GM18861 (cell line): ENCODE data around the gene CNPY1.

Source experiments
- ATAC-seq: cut with Tn5 transposase; IDR thresholded peaks from one replicate; pipeline ENCODE4 v1.9.1; 2021; ENCODE audit not compliant: unreplicated experiment

CNPY1 gene

DNA sequence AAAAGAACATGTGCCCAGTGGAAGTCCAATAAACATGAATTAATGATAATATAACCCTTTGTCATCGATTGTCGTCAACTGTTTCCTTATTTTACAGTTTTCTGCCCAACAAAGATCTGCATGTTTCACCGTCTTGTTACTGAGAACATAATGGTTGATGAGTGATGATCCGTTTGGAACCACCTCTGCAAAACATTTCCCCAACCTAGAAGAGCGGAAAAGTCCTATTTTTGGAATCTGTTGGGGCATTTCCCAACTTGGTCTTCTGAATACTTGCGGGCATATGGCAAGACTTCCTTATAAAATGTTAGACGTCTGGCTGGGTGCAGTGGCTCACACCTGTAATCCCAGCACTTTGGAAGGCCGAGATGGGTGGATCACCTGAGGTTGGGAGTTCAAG, 32.1 kb downstream of the CNPY1 start:
- no peak for ATAC-seq

DNA sequence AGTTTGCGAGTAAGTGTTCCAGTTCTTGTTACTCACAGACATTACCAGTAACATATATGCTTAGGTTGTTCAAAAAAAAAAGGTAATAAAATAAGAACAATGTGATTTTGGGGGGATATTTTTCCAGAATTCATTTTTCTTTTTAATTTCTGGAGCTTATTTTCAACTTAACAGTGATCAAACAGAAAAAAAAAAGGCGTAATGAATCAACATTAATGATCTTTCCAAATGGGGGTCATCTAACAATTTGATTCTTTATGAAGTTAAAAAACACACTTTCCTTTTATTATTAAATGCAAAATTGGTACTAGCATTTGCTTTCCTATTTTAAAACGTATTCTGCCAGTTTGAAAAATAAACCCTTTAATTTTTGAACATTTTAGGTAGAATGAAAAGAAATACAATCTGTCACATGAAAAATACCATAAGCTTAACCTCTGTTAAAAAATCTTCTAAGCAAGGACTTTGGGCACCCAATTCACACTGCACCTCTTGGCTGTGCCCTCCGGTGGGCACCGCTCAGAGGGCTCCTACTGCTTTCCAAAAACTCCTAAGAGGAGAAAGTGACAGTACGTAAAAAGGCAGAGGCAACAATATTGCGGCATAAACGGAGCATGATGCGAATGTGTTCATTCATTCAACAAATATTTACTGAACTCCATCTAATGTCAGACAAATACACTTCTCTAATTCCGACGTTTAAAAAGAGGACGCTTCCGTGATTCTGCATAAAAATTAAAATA, 32.6 kb downstream of the CNPY1 start:
- ATAC-seq = no peak

DNA sequence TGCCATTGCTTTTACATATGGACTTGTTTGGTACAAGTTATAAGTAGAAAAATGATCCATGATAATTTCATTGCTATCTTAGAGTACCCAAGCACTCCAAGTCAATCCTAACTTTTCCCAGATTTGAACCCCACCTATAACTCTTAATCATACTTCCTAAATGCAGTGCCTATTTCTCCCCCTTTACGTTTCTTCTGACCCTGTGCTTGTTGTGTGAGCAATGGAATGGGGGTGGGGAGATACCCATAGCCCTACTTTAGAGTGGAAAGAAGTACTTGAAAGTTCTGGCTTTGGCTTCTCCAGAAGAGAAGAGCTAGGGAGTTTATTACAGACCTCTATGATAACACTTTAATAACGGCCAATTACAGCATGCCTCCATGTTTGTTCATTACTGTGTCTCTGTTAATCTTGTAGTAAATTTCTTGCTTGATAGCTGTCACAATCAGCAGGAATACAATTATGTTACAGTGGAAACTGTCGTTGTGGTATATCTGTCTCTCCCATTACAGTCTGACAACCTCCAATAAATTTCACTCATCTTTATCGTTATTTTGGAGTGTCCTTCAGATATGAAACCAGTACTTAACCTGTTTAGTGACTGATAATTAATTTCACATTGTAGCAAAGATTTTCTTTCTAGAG, 34.0 kb downstream of the CNPY1 start:
- ATAC-seq = no peak

DNA sequence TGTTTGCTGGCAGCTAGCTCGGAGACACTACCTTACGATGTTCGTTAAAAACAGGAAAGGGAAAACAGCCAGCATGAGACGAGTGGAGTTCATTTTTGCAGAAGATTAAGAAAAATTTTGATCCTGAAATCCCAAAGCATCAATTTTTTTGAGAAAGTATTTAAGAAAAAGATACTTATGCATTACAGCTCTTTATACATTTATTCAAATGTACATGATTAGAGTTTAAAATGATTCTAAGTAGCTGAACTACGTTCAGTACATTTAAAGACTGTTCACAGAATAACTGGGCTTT, 34.7 kb downstream of the CNPY1 start:
- no peak for ATAC-seq

DNA sequence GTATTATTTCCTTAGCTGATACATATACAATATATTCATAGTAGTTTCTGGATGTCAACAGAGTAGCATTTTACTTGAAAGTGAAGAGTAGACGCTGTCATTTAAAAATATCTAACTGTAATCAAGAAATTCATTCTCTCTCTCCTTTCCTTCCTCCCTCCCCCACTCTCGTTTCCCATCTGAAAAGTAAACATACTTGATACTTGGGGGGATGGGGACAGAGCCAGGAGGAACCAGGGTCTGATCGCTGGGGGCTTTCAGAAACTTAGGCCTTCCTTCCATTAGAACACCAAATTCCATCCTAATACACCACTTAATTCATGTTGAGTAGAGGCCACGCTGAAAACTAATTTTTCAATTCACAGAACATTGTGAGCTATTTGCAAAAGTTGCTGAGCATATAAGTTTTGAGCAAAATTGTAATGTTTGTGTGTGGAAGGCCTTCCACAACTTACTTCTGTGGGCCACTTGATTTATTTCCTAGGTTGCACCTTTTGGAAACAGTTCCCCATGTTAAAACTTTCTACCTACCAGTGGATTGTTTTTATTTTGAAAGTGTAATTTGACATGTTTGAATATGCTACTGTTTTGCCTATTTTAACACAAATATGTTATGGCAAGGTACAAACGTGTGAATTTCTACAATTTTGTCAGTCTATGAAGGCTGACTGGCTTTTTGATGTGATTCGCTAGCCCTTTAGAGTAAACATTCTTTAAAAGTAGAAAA, 35.2 kb downstream of the CNPY1 start:
- no peak for ATAC-seq

DNA sequence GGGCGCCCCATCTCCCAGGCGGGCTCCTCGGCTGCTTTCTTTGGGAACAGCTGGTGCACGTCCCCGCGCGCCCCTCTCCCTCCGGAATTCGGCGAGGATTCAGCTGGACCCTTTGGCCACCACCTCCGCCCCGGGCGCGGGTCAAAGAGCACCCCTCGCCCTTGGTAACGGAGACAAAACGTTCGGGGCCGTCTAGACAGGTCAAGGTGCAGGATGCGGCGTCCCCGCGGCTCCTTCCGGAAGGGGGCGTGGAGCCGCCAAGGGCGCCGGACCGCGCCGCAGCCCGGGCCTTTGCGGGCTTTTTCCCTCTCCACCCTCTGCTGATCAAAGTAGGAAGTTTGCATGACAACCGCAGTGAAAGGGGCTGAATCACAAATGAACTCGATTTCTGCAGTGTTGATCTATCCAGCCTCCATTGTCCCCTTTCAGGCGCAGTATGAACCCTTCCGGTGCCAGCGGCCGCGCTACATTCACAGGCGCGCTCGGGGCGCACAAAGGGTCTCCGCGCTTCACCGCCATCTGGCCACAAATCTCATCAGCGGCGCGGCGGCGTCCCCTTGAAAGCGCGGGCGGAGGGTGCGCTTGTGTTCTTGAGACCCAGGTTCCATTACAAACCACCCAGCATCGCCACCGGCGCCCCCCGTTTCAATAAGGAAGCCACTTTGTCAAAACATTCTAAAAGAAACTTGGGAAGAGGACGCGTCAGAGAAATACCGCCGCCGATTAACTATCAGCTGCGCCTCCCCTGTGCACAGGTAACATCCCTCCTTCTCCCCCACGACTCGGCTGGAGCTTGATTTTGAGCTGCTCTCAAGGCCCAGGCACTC, 36.4 kb downstream of the CNPY1 start:
- ATAC-seq = no peak

DNA sequence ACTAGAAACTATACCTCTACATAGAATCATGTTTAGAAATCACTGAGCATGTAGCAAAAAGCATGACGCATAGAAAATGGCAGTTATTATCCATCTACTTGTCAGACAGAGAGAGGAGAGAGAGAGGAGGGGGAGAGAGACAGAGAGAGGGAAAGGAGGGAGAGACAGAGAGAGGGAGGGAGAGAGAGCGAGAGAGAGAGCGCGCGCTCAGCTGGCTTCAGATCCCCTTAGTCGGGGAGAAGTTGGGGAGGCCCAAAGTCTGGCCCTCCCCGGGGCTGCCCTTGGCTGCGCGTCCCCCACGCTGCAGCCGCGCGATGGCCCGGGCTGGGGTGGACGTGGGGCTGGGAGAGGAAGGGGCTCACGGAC, 37.0 kb downstream of the CNPY1 start:
- no peak for ATAC-seq

DNA sequence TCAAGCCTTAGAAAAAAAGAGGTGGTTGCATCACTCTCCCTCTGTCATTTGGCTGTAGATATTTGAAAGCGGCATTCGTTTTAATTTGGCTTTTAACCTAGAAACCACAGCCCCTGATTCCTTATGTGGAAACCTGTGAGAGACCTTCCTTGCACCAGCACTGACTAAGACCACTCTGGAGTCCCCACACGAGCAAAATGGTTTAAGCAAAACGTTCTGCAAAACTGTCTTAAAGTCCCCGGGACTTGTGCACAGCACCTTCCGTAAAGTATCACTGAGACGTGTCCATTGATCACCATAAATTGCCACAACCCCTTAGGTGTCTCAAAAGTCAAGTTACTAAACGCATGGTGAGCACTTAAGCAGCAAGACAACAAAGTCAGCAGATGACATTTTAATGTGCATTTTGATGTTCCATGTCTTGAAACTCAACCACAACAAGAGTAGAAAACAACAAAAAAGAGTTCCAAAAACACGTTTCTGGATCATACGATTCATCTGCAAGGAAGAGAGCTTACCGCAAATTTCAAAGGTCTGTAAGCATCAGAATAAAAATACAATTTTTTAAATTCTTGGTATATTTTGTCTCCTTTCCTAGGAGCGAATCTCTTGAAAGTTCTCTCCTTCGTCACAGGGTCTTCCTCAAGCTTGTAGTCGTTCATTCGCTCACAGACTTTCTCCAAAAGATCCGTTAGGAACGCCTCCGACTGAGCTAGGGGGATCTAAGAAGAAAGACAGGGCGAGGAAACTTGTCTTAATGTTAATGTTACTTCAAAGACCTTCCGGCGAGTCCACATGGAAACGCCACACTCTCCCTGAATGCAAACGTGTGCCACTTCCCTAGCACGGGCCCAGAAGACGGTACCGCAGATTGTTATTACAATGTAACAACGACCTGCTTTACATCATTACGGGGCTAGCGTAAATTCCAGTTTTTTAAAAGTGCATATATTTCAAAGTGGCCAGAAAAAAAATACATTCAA, 37.7 kb downstream of the CNPY1 start:
- no peak for ATAC-seq

DNA sequence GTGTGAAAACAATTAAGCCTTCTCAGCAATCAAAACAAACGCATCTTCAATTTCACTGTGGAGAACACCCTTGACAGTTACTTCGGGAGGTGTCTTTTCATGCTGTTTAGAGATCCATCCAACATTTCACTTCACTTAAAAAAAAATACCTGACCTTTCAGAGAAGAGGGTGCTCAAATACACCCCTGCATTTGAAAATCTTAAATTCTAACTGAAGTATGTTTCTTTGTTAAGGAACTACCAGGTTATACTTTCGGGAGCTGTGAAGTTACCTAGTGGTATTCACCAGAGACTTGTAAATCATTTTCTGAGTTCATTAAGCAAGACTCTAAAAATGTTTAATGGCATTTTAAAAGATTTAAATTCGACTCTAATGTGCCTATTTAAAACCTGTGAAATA, 38.8 kb downstream of the CNPY1 start:
- ATAC-seq = no peak

DNA sequence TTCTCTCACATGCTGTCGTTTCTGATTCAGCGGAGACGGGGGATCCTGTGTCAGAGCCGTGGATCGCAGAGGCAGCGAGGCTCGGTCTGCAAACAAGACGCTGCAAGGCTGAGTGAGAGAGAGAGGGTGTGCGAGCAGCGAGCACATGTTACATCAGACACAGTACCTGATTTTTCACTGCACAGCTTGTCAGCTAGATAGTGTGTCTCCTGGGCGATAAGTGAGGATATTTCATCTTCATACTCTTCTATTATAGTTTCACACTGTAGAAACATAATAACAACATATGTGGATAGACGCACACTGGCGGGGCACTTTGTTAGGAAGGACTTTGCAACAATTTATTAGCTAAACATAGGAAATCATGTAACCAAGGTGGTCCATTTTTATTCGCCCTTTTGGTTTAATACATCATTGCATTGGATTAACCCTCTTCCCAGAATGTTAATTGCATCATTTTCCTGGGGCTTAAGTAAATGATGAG, 39.5 kb downstream of the CNPY1 start:
- no peak for ATAC-seq

DNA sequence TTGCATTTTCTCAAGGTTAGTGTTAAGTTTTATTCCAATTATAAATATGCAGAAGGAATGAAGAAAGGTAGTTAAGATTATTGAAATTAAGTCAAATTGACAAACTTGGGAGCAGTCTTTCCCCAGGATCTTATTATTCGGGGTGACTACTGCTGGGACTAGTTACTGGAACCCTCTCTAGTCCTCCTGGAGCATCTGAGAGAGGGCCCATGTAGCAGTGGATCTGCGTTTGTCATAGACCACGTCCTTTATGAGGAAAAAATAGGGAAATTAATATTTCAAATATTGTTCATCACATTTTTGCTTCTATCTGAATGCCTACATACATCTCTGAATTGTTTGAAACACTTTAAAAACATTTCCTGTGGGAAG, 41.0 kb downstream of the CNPY1 start:
- ATAC-seq = no peak

DNA sequence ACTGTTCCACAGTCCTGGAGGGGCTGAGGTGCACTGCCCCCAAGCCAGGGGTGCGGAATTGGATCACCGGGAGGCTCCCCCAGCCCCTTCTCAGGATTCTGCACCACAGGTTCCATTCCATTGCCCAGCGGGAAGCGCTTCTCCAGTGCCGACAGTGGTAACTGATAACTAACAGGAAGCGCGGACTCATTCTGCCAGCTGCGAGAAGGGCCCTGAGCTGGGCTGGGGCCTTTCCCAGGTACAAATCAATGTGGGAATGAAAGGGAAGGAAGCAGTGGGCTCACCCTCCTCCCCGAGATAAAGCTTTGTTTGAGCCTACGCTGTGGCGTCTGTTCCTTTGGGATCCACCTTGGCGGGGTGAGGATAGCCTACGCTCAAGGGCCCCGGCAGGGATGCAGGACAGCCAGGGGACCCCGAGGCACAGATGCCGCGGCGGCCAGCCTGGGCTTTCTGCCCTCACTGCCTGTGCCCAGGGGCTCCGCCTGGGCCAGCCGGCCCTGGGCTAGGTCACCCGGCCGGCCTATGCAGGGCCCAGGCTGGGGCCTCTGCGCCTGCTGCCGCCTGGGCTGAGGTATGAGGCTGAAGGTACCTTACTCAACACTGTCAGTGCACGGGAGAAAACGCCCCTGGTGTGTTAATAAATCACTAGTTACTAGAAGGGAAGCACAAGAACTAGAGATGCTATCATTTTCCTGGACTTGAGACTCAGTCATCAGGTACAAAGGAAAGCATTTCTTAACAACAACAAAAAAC, 49.0 kb downstream of the CNPY1 start:
- no peak for ATAC-seq

DNA sequence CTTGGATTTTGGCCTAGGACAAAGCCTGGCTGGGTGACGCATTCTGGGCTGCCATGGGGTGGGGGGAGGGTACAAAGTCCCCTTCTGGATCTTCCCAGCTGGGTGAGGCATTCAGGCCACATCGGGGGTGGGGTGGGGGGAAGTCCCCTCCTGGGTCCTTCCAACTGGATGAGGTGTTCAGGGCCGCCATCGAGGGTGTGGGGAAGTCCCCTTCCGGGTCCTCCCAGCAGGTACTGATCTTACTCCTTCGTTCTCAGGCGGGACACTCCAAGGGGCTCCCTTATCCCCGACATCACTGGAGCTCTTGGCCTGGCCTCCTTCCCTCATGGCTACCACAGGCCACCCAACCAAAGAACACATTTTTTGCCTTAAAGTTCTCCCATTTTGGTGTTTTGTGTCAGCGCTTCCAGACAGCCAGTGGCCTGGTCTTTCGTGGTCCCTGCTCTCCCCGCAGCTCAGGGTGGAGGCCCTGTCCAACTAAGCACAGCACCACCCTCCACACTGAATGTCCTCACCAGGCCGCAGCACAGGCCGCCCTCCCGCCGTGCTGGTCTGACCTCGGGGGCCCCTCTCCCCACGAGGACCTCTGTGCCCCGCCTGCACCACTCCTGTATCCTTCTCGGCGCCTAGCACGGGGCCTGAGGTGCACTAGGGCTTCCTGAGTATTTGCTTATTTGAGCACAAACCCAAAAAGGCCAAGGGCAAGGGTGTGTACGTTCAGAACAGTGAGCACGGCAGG, 49.9 kb downstream of the CNPY1 start:
- no peak for ATAC-seq

DNA sequence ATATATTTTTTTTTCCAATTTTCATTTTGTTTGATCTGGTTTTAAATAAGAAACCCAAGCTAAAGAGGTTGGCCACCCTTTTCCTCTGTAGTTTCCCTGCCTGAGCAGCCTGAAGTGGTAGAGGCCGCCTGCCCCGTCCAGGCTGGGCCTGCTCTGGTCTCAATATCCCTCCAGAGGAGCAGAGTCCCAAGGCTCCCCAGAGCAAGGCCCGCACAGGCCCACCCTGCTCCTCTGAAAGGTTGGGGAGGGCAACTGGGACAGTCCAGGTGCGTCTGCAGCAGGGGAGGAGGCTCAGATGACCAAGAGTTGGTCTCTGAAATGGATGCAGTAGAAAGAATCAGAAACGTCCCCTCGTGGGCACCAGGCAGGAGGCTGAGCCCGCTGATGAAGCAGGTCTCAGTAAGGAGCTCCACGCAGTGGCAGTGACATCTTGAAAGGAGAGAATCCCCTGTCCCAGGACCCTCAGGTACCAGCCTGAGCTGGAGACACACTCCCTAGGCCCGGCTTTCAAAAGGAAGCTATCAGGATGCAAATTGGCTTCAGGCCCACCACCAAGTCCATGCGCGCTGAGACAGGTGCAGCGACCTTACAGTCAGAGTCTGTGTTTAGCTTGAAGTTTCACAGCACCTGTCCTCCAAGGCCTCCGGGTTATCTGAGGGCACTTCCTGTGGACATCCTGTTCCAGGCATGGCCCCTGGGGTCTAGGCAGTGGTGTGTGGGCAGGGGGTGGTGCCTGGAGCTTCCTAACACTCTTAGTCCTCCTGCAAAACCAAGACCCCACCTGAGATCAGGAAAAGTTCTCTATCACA, 50.7 kb downstream of the CNPY1 start:
- no peak for ATAC-seq

DNA sequence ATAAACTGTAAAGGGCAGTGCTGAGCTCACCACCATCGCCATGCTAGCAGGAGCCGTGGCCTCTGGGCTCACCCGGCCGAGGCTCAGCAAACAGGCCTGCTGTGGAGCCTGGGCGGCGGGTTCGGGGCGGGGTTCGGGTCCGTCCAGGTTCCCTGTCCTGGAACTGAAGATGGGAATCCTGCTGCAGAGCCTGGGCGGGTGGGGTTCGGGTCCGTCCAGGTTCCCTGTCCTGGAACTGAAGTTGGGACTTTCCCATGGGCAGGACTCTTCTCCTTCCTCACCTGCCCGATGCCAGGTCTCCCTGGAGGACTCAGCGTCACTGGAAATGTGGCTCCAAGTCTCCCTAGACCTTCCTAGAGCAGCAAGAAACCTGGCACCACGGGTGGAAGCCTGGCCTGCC, 51.8 kb downstream of the CNPY1 start:
- ATAC-seq = no peak

DNA sequence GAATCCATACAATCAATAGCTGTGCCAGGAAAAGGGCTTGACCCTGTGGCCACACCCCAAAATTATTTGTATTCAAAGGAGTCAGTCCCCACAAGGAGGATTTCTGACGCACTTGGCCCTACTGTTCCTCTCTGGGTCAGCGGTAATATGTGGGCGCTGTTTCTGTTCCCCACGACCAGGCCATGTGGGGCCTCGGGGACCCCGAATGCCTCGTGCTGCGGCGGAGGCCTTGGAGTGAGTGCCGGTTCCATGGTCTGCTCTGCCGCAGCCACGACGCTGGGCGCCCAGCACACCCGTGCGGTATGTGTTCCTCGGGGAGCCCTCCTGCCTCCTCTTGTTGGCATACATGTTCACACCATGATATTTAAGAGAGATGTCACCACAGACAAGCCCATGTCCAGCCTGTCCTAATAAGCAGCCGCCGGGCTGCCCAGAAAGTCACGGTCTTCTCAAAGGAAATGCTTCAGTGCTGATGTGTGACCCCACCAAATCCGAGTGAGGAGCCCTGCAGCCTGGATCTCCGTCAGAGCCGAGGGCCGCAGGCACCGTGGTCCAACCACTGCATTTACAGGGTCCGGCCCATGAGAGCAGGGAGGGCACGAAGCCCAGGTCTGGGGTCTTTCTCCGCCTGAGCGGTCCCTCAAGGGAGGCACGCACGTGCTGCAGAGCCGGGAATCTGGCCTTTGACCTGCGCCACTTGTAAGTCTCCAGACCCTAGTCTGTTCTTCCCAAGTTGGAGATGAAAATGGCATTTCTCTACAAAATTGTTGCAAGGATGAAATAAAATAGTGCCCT, 52.4 kb downstream of the CNPY1 start:
- ATAC-seq = no peak

DNA sequence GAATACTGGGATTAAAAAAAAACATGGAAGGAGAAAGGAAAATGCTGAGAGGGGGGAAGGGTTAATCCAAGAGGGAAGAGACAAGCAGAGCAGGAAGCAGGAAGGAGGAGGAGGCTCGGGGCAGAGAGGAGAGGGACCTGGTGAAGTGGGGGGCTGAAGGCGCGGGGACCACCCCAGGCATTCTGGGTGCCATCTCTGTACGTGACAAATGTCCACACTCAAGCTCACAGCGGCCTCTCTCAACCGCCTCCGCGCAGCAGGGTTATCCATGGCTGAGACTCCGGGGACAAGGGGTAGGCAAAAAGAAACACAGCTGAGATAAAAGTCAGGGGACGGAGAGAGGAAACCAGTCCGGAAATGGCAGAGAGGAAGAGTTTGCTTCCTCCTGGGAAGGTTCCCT, 54.5 kb downstream of the CNPY1 start:
- ATAC-seq = no peak
